ENCODE measurements around the gene CDCA8.

The CDCA8 gene

DNA sequence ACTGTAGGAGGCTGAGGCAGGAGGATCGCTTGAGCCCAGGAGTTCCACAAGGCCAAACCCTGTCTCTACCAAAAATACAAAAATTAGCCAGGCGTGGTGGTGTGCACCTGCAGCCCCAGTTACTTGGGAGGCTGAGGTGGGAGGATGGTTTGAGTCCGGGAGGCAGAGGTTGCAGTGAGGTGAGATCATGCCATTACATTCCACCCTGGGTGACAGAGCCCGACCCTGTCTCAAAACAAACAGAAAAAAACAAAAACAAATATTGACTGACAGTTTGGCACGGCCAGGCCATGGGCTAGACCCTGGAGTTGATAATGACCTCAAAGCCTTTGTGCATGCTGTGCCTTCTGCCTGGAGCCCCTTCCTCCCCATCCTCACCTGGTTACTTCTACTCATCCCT lies 38.4 kb upstream of the CDCA8 start:
- TF ChIP-seq MAX (IDR thresholded peaks at IDR 0.05; ENCODE audit: low read depth, low read length) (no peak), POLR2A (IDR thresholded peaks at IDR 0.05; ENCODE audit: extremely low read depth, insufficient read length) (no peak), MYC (IDR thresholded peaks at IDR 0.05; ENCODE audit: low read depth, low read length) (no peak)
- TF ChIP-seq, protein P1, sequence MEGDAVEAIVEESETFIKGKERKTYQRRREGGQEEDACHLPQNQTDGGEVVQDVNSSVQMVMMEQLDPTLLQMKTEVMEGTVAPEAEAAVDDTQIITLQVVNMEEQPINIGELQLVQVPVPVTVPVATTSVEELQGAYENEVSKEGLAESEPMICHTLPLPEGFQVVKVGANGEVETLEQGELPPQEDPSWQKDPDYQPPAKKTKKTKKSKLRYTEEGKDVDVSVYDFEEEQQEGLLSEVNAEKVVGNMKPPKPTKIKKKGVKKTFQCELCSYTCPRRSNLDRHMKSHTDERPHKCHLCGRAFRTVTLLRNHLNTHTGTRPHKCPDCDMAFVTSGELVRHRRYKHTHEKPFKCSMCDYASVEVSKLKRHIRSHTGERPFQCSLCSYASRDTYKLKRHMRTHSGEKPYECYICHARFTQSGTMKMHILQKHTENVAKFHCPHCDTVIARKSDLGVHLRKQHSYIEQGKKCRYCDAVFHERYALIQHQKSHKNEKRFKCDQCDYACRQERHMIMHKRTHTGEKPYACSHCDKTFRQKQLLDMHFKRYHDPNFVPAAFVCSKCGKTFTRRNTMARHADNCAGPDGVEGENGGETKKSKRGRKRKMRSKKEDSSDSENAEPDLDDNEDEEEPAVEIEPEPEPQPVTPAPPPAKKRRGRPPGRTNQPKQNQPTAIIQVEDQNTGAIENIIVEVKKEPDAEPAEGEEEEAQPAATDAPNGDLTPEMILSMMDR (IDR thresholded peaks at IDR 0.05; ENCODE audit: low read depth, low read length): no peak
- no peak overlapping the region for H3K4me3 ChIP-seq (ENCODE audit: low read depth, low read length)
- DNase-seq (ENCODE audit: low read depth): no peak

- DNase-seq (ENCODE audit: low read depth): no peak
- H3K4me3 ChIP-seq (ENCODE audit: low read depth, low read length): no peak overlapping the region
- TF ChIP-seq MYC (IDR thresholded peaks at IDR 0.05; ENCODE audit: low read depth, low read length): no peak
- no peak for TF ChIP-seq MAX (IDR thresholded peaks at IDR 0.05; ENCODE audit: low read depth, low read length)
Measured at GRCh38 chr1:37655274-37655673, 37.0 kb upstream of the CDCA8 start.

DNA sequence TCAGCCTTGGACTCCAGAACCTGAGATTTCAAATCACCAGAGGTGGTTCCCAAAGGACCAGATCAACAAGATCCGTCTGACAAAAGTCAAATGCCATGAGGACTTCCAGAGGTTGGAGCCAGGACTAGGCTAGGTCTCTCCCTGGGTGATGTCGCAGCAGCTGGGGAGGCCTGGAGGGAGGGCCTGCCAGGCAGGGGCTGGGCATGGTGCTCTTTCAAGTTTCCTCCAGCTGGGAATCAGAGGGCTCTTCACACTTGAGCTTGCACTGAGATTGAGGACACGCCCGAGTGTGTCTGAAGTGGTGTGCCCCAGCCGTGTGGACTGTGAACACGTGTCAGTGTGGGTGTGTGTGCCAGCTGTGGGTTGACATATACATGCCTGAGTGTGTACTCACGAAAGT lies 36.3 kb upstream of the CDCA8 start:
- no peak for DNase-seq (ENCODE audit: low read depth)
- TF ChIP-seq POLR2A (IDR thresholded peaks at IDR 0.05; ENCODE audit: extremely low read depth, insufficient read length) (no peak), MYC (IDR thresholded peaks at IDR 0.05; ENCODE audit: low read depth, low read length) (no peak), MAX (IDR thresholded peaks at IDR 0.05; ENCODE audit: low read depth, low read length) (no peak)
- TF ChIP-seq, protein P1 (IDR thresholded peaks at IDR 0.05; ENCODE audit: low read depth, low read length): no peak

DNA sequence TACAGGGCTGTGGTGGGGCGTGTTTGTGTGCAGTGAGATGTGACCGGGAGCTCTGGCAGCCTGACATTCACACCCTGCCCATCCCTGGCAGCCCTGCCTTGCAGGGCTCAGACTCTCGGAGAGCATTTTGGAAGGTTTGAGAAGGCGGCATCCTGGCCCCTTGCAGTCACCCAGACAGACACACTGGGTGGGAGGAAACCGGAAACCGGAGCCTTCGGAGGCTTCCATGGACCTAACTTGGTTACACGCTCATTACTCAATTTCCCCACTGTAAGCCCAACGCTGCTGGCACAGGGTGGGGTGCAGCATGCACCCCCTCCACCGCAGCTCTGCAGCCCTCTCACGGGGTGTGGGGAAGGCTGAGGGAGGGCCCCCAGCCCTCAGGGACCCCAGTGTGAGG lies 35.4 kb upstream of the CDCA8 start:
- H3K4me3 ChIP-seq (ENCODE audit: low read depth, low read length): no peak overlapping the region
- no peak for TF ChIP-seq MYC (IDR thresholded peaks at IDR 0.05; ENCODE audit: low read depth, low read length)
- no peak for TF ChIP-seq MAX (IDR thresholded peaks at IDR 0.05; ENCODE audit: low read depth, low read length)
- TF ChIP-seq, protein P1 (IDR thresholded peaks at IDR 0.05; ENCODE audit: low read depth, low read length): no peak
- TF ChIP-seq POLR2A (IDR thresholded peaks at IDR 0.05; ENCODE audit: extremely low read depth, insufficient read length): no peak
- peak; percentile 64 for DNase-seq (ENCODE audit: low read depth)

More for the DNA sequence above, 36.3 kb upstream of the CDCA8 start:
- H3K4me3 ChIP-seq (ENCODE audit: low read depth, low read length): no peak overlapping the region

DNA sequence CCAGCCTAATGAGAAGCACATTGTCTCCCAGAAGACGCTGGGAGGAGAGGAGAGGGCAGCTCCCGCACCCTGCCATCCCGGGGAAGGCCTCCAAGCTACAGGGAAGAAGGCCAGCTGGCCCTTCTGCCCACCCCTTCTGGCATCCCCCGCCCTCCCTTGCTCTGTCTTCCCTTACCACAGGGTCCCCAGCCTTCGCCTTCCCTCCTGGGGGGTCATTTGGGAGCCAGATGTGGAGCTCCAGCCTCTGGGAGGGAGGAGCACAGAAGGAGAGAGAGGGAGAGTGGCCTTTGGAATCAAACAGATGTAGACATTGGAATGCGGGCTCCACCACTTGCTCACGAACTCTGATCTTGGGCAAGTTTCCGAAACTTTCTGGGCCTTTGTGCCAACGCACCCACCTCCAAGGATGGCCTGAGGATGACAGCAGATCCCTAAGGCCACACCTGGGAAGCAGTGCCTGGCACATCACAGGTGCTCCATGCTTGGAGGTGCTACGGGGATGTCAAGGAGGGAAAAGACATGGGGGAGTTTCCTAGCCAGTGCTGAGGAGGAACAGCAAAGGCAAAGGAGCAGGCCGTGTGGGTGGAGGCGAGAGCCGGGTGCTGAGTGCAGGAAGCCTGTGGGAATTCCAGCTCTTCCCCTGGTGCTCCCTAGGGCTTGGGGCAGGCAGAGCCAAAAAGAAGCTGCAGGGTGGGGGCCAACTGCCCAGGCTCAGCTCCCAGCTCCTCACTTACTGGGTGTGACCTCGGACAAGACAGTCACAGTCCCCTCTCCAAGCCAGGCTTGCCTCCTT lies 34.5 kb upstream of the CDCA8 start:
- TF ChIP-seq, protein P1 (IDR thresholded peaks at IDR 0.05; ENCODE audit: low read depth, low read length): no peak
- TF ChIP-seq MAX (IDR thresholded peaks at IDR 0.05; ENCODE audit: low read depth, low read length) (no peak), POLR2A (IDR thresholded peaks at IDR 0.05; ENCODE audit: extremely low read depth, insufficient read length) (no peak), MYC (IDR thresholded peaks at IDR 0.05; ENCODE audit: low read depth, low read length) (no peak)
- no peak overlapping the region for H3K4me3 ChIP-seq (ENCODE audit: low read depth, low read length)
- DNase-seq (ENCODE audit: low read depth): no peak

- DNase-seq (ENCODE audit: low read depth): no peak
- TF ChIP-seq, protein P1 (IDR thresholded peaks at IDR 0.05; ENCODE audit: low read depth, low read length): no peak
- TF ChIP-seq POLR2A (IDR thresholded peaks at IDR 0.05; ENCODE audit: extremely low read depth, insufficient read length): no peak
- TF ChIP-seq MYC (IDR thresholded peaks at IDR 0.05; ENCODE audit: low read depth, low read length): no peak
- TF ChIP-seq MAX (IDR thresholded peaks at IDR 0.05; ENCODE audit: low read depth, low read length): no peak
- no peak overlapping the region for H3K4me3 ChIP-seq (ENCODE audit: low read depth, low read length)
Measured at GRCh38 chr1:37658486-37658885, 33.8 kb upstream of the CDCA8 start.

All from NB4 (cell line).